Measurements from ENCODE around the gene ZNFX1.
"Not testable (repeated sequence)": the region's sequence is repeated elsewhere in the genome, so short reads cannot be mapped to it uniquely, and the experiment has no call there.

ZNFX1 gene

GRCh38 chr20:49278036-49278817, at the start of gene ZNFX1:
ZNFX1 (minus strand) TSS chr20:49278057; CDS start chr20:49275839, 2,218 bp downstream.
- peak; percentile 99 for DNase-seq (ENCODE audit: low spot score)

GRCh38 chr20:49326026-49326425, 48.2 kb upstream of the ZNFX1 start:
- no peak for DNase-seq (ENCODE audit: low spot score)

GRCh38 chr20:49324306-49324705, 46.4 kb upstream of the ZNFX1 start:
- no peak for DNase-seq (ENCODE audit: low spot score)

- peak; percentile 54 for DNase-seq (ENCODE audit: low spot score)
Measured at GRCh38 chr20:49323622-49324238, 45.9 kb upstream of the ZNFX1 start.

GRCh38 chr20:49320460-49320859, 42.6 kb upstream of the ZNFX1 start:
- DNase-seq (ENCODE audit: low spot score), result peak; percentile 26

- no peak for DNase-seq (ENCODE audit: low spot score)
Measured at GRCh38 chr20:49319208-49319809, 41.5 kb upstream of the ZNFX1 start.

- DNase-seq (ENCODE audit: low spot score), result no peak
Measured at GRCh38 chr20:49318430-49319207, 40.8 kb upstream of the ZNFX1 start.

GRCh38 chr20:49318091-49318429, 40.2 kb upstream of the ZNFX1 start:
- no peak for DNase-seq (ENCODE audit: low spot score)

- no peak for DNase-seq (ENCODE audit: low spot score)
Measured at GRCh38 chr20:49316704-49317103, 38.8 kb upstream of the ZNFX1 start.

- no peak for DNase-seq (ENCODE audit: low spot score)
Measured at GRCh38 chr20:49315580-49315979, 37.7 kb upstream of the ZNFX1 start.

GRCh38 chr20:49314052-49314451, 36.2 kb upstream of the ZNFX1 start:
- DNase-seq (ENCODE audit: low spot score), result not testable (repeated sequence)

- no peak for DNase-seq (ENCODE audit: low spot score)
Measured at GRCh38 chr20:49313283-49313682, 35.4 kb upstream of the ZNFX1 start.

GRCh38 chr20:49312661-49313060, 34.8 kb upstream of the ZNFX1 start:
- no peak for DNase-seq (ENCODE audit: low spot score)

- no peak for DNase-seq (ENCODE audit: low spot score)
Measured at GRCh38 chr20:49310705-49311104, 32.8 kb upstream of the ZNFX1 start.

GRCh38 chr20:49308875-49309274, 31.0 kb upstream of the ZNFX1 start:
- no peak for DNase-seq (ENCODE audit: low spot score)

- DNase-seq (ENCODE audit: low spot score), result no peak
Measured at GRCh38 chr20:49306903-49307620, 29.2 kb upstream of the ZNFX1 start.

GRCh38 chr20:49303065-49303552, 25.3 kb upstream of the ZNFX1 start:
- DNase-seq (ENCODE audit: low spot score), result no peak

GRCh38 chr20:49297605-49298530, 20.0 kb upstream of the ZNFX1 start:
- DNase-seq (ENCODE audit: low spot score), result no peak

- not testable (repeated sequence) for DNase-seq (ENCODE audit: low spot score)
Measured at GRCh38 chr20:49294002-49294654, 16.3 kb upstream of the ZNFX1 start.

GRCh38 chr20:49293122-49293521, 15.3 kb upstream of the ZNFX1 start:
- no peak for DNase-seq (ENCODE audit: low spot score)

Data from COLO829 (cell line).